Measurements from ENCODE around the gene ARSA.
"Not testable (repeated sequence)": the region's sequence is repeated elsewhere in the genome, so short reads cannot be mapped to it uniquely, and the experiment has no call there.

Gene ARSA

DNA sequence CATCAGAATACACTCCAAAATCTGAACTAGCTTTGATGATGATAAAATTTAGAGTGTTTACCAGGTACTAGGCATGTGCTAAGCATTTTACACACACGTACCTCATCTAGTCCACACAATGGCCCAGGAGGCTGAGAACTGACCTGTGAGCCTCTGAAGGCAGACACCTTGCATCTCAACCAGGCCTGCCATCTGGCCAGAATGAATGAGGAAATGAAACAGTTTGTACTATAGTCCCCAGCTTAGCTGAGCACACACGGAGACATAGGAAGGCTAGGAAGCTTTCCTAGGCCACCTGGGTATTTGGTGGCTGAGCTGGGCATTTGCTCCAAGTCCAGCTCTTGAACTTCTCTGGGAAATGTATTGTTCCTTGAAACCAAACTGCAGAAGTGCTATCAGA, 37.8 kb upstream of the ARSA start:
- peaks cover 16% of the 10 kb centered on the region for H3K27me3 Mint-ChIP-seq
- H3K36me3 Mint-ChIP-seq (ENCODE audit: low read depth), result no peaks in the 10 kb centered on the region
- H3K9me3 Mint-ChIP-seq, result no peaks in the 10 kb centered on the region
- H3K27ac Mint-ChIP-seq, result no peak overlapping the region
- H3K4me3 Mint-ChIP-seq, result no peak overlapping the region
- no peaks in the 10 kb centered on the region for H3K4me1 Mint-ChIP-seq (ENCODE audit: low read depth)

GRCh38 chr22:50665212-50665611, 37.3 kb upstream of the ARSA start:
- H3K9me3 Mint-ChIP-seq, result no peaks in the 10 kb centered on the region
- no peak overlapping the region for H3K27ac Mint-ChIP-seq
- no peaks in the 10 kb centered on the region for H3K36me3 Mint-ChIP-seq (ENCODE audit: low read depth)
- no peak overlapping the region for H3K4me3 Mint-ChIP-seq
- H3K27me3 Mint-ChIP-seq, result peaks cover 14% of the 10 kb centered on the region
- no peaks in the 10 kb centered on the region for H3K4me1 Mint-ChIP-seq (ENCODE audit: low read depth)

- Mint-ChIP-seq H3K27me3 (peaks cover 15% of the 10 kb centered on the region), H3K36me3 (ENCODE audit: low read depth) (no peaks in the 10 kb centered on the region), H3K4me3 (no peak overlapping the region), H3K27ac (no peak overlapping the region), H3K9me3 (no peaks in the 10 kb centered on the region), H3K4me1 (ENCODE audit: low read depth) (no peaks in the 10 kb centered on the region)
These were observed 32.4 kb upstream of the ARSA start for GRCh38 chr22:50660306-50660705.

- H3K4me3 Mint-ChIP-seq; H3K9me3 Mint-ChIP-seq; H3K27ac Mint-ChIP-seq; H3K36me3 Mint-ChIP-seq (ENCODE audit: low read depth); H3K4me1 Mint-ChIP-seq (ENCODE audit: low read depth): not testable (repeated sequence)
- peaks cover 15% of the 10 kb centered on the region for H3K27me3 Mint-ChIP-seq
These were observed 31.8 kb upstream of the ARSA start for GRCh38 chr22:50659711-50660110.

DNA sequence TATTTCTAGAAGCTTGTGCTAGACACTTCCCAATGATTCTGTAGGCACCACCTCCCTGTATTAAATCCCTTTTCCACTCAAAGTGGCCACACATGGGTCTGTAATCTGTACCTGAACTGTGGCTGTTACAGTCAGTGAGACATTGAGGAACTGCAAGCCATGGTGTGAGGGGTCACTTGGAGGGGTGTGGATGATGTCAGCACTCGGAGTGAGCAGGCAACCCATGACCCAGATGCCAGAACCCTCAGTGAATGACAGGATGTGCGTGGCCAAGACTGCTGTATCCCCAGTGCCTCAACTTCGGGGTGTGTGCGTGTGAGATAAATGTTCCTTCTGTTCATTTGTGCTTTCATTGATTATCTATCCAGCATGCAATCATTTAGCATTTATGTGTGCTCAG, 30.0 kb upstream of the ARSA start:
- Mint-ChIP-seq H3K36me3 (ENCODE audit: low read depth) (no peaks in the 10 kb centered on the region), H3K27me3 (peaks cover 15% of the 10 kb centered on the region), H3K4me3 (no peak overlapping the region), H3K9me3 (no peaks in the 10 kb centered on the region), H3K27ac (no peak overlapping the region), H3K4me1 (ENCODE audit: low read depth) (no peaks in the 10 kb centered on the region)

GRCh38 chr22:50656122-50657070, 28.4 kb upstream of the ARSA start:
- Mint-ChIP-seq H3K36me3 (ENCODE audit: low read depth) (no peaks in the 10 kb centered on the region), H3K9me3 (no peaks in the 10 kb centered on the region), H3K4me3 (no peak overlapping the region), H3K27ac (no peak overlapping the region), H3K4me1 (ENCODE audit: low read depth) (no peaks in the 10 kb centered on the region), H3K27me3 (peaks cover 14% of the 10 kb centered on the region)

DNA sequence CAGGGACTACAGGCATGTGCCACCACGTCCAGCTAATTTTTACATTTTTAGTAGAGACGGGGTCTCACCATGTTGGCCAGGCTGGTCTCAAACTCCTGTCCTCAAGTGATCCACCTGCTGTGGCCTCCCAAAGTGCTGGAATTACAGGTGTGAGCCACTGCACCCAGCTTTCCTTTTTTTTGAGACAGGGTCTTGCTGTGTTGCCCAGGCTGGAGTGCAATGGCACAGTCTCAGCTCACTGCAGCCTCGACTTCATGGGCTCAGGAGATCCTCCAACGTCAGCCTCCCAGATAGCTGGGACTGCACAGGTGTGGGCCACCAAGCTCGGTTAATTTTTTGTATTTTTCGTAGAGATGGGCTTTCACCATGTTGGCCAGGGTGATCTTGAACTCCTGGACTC, 26.7 kb upstream of the ARSA start:
- not testable (repeated sequence) for H3K4me1 Mint-ChIP-seq (ENCODE audit: low read depth); H3K36me3 Mint-ChIP-seq (ENCODE audit: low read depth); H3K9me3 Mint-ChIP-seq

DNA sequence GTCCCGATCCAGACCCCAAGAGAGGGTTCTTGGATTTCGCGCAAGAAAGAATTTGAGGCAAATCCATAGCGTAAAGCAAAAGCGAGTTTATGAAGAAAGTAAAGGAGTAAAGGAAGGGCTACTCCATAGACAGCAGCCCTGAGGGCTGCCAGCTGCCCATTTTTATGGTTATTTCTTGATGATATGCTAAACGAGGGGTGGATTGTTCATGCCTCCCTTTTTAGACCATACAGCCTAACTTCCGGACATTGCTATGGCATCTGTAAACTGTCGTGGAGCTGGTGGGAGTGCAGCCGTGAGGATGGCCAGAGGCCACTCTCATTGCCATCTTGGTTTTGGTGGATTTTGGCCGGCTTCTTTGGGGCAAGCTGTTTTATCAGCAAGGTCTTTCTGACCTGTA, 25.3 kb upstream of the ARSA start:
- Mint-ChIP-seq H3K36me3 (ENCODE audit: low read depth) (peaks cover 4% of the 10 kb centered on the region), H3K27me3 (peaks cover 10% of the 10 kb centered on the region), H3K27ac (no peak overlapping the region), H3K4me3 (no peak overlapping the region), H3K4me1 (ENCODE audit: low read depth) (no peaks in the 10 kb centered on the region), H3K9me3 (peaks cover 6% of the 10 kb centered on the region)

More for the DNA sequence above, 26.7 kb upstream of the ARSA start:
- not testable (repeated sequence) for H3K27ac Mint-ChIP-seq, H3K27me3 Mint-ChIP-seq, H3K4me3 Mint-ChIP-seq

DNA sequence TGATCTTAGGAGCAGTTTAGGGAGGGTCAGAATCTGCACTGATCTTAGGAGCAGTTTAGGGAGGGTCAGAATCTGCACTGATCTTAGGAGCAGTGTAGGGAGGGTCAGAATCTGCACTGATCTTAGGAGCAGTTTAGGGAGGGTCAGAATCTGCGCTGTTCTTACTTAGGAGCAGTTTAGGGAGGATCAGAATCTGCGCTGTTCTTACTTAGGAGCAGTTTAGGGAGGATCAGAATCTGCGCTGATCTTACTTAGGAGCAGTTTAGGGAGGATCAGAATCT, 15.8 kb upstream of the ARSA start:
- H3K4me3 Mint-ChIP-seq; H3K36me3 Mint-ChIP-seq (ENCODE audit: low read depth); H3K9me3 Mint-ChIP-seq; H3K4me1 Mint-ChIP-seq (ENCODE audit: low read depth); H3K27ac Mint-ChIP-seq: not testable (repeated sequence)
- H3K27me3 Mint-ChIP-seq, result peaks cover 22% of the 10 kb centered on the region

- not testable (repeated sequence) for H3K4me3 Mint-ChIP-seq; H3K9me3 Mint-ChIP-seq; H3K4me1 Mint-ChIP-seq (ENCODE audit: low read depth); H3K36me3 Mint-ChIP-seq (ENCODE audit: low read depth); H3K27ac Mint-ChIP-seq
- peaks cover 22% of the 10 kb centered on the region for H3K27me3 Mint-ChIP-seq
These were observed 15.3 kb upstream of the ARSA start for GRCh38 chr22:50643021-50643820.

DNA sequence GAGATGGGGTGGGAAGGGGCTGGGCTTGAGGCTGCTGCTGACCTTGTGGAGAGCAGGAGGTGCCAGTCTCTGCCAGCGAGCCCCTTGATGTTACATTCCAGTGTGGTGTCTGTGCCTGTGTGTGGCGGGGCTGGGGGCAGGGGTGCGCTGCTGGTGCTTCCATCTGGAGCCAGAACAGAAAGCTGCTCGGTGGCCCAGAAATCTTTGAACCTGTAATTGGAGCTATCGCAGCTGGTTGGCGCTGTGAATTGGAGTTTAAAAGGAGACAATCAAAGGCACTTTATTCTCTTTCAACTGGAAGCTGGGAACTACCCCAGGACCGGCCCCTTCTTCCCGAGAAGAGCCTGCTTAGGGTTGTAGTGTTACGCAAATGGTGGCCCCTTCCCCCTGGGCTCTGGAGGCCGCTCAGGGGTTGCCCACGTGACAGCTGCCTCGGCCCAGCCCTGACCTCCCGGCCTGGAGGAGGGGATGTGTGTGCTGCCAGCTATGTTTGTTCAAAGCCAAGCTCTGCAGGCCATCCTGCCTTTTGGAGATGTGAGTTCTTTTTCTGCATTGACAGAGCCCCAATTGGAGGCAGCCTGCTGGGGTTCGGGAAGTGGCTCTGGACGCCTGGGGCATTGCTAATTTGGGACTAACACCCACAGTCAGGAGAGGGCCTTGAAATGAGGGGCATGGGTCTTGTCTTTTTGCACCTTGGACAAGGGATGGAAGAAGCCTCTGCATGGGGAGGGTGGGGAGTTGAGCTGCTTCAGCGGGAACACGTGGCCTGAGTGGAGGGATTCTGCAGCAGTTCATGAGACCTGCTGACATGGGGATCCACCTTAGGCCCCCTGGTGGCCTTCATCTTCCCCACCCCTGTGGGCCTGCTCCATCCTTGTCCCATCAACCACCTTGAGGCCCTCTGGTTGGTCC, 14.0 kb upstream of the ARSA start:
- no peak overlapping the region for H3K4me3 Mint-ChIP-seq
- peaks cover 22% of the 10 kb centered on the region for H3K27me3 Mint-ChIP-seq
- no peaks in the 10 kb centered on the region for H3K4me1 Mint-ChIP-seq (ENCODE audit: low read depth)
- H3K27ac Mint-ChIP-seq, result no peak overlapping the region
- no peaks in the 10 kb centered on the region for H3K36me3 Mint-ChIP-seq (ENCODE audit: low read depth)
- no peaks in the 10 kb centered on the region for H3K9me3 Mint-ChIP-seq

DNA sequence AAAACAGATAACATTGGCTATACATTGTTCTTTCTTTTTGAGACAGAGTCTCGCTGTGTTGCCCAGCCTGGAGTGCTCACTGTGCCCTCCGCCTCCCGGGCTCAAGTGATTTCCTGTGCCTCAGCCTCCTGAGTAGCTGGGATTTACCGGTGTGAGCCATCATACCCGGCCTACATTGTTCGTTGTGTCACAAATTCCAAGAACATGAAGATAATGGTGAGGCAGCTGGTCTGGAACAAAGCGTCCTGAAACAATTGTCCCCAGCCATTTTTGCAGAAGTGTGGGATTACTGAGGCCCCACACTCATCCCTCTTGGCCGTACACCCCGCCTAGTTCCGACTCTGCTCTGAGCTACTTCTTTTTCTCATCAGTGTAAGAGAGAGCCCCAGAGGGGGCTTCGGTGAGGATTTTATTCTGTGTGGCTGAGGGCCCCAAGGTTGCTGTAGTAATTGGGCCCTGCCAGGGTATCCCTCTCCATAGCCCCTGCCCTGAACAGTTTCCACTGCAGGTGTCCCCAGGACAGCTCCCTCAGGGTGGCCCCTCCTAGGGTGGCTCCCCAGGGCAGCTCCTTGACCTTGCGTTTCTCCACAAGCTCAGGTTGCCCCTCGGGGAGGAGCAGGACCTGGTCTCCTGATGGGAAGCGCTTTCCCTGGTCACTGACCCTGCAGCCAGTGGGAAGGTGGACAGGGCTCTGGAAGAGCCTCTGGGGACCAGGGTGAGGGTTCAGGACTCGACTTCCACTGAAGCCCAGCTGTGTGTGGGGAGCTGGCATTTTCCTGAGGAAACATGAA, 13.1 kb upstream of the ARSA start:
- no peak overlapping the region for H3K4me3 Mint-ChIP-seq
- no peaks in the 10 kb centered on the region for H3K36me3 Mint-ChIP-seq (ENCODE audit: low read depth)
- H3K9me3 Mint-ChIP-seq, result no peaks in the 10 kb centered on the region
- H3K27ac Mint-ChIP-seq, result no peak overlapping the region
- no peaks in the 10 kb centered on the region for H3K4me1 Mint-ChIP-seq (ENCODE audit: low read depth)
- peaks cover 16% of the 10 kb centered on the region for H3K27me3 Mint-ChIP-seq

GRCh38 chr22:50640296-50640695, 12.3 kb upstream of the ARSA start:
- H3K27me3 Mint-ChIP-seq; H3K36me3 Mint-ChIP-seq (ENCODE audit: low read depth); H3K27ac Mint-ChIP-seq; H3K4me1 Mint-ChIP-seq (ENCODE audit: low read depth); H3K9me3 Mint-ChIP-seq; H3K4me3 Mint-ChIP-seq: not testable (repeated sequence)

DNA sequence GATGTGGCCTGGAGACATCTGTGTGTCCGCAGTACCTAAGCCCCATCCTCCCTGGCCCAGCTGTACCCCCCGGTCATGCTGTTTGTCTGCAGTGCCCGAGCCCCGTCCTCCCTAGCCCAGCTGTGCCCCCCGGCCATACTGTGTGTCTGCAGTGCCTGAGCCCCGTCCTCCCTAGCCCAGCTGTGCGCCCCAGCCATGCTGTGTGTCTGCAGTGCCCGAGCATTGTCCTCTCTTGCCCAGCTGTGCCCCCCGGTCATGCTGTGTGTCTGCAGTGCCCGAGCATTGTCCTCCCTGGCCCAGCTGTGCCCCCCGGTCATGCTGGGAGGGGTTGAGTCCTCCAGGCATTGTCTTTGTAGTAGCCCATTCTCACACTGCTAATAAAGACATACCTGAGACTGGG, 7.6 kb upstream of the ARSA start:
- no peaks in the 10 kb centered on the region for H3K4me1 Mint-ChIP-seq (ENCODE audit: low read depth)
- H3K9me3 Mint-ChIP-seq, result no peaks in the 10 kb centered on the region
- H3K27me3 Mint-ChIP-seq, result no peaks in the 10 kb centered on the region

More for the DNA sequence above, 7.6 kb upstream of the ARSA start:
- no peak overlapping the region for H3K27ac Mint-ChIP-seq
- H3K36me3 Mint-ChIP-seq (ENCODE audit: low read depth), result no peaks in the 10 kb centered on the region
- no peak overlapping the region for H3K4me3 Mint-ChIP-seq
